Liver (tissue), 9 donors: ENCODE data around the gene RPUSD1. TPM values are rescaled to one million over a fixed set of nuclear protein-coding genes. Genes with fewer than 3 reads are reported as not detected.
"Not testable (repeated sequence)": the region's sequence is repeated elsewhere in the genome, so short reads cannot be mapped to it uniquely, and the experiment has no call there.

Experiments
- DNase-seq: peaks from one replicate; pipeline ENCODE4 v3.0.0-alpha.2; 2017; ENCODE audit warnings: low spot score
- H3K27ac ChIP-seq, 2 donors: one replicate each; pipeline ENCODE4 v1.7.0; 2013; ENCODE audit warnings: inconsistent platforms in 2 of 2, low read length in 2 of 2, control low read depth in 1 of 2, low read depth in 1 of 2, mild to moderate bottlenecking in 1 of 2
- H3K27me3 ChIP-seq, 4 donors: one replicate each; pipeline versions ENCODE4 v1.6.1 to v1.7.0; 2013; ENCODE audit warnings: low read length in 3 of 4, inconsistent platforms in 1 of 4, mild to moderate bottlenecking in 1 of 4, moderate library complexity in 1 of 4; ENCODE audit not compliant: control insufficient read depth in 4 of 4, insufficient read depth in 4 of 4
- H3K36me3 ChIP-seq, 4 donors: one replicate each; pipeline versions ENCODE4 v1.6.1 to v1.7.0; 2013; ENCODE audit warnings: low read length in 3 of 4, mild to moderate bottlenecking in 3 of 4, low read depth in 1 of 4, moderate library complexity in 1 of 4; ENCODE audit not compliant: control insufficient read depth in 4 of 4, insufficient read depth in 3 of 4
- H3K4me1 ChIP-seq, 4 donors: one replicate each; pipeline versions ENCODE4 v1.6.1 to v1.7.0; 2013; ENCODE audit warnings: low read length in 3 of 4, mild to moderate bottlenecking in 3 of 4, moderate library complexity in 1 of 4; ENCODE audit not compliant: control insufficient read depth in 4 of 4, insufficient read depth in 4 of 4
- H3K4me3 ChIP-seq, 3 donors: one replicate each; pipeline versions ENCODE4 v1.6.1 to v1.7.0; 2013; ENCODE audit warnings: low read length in 3 of 3, control low read depth in 1 of 3, low read depth in 1 of 3, mild to moderate bottlenecking in 1 of 3
- H3K9ac ChIP-seq, 2 donors: one replicate each; pipeline ENCODE4 v1.7.0; 2013; ENCODE audit warnings: low read length in 2 of 2, mild to moderate bottlenecking in 2 of 2, moderate library complexity in 2 of 2, control low read depth in 1 of 2, low read depth in 1 of 2
- H3K9me3 ChIP-seq, 4 donors: one replicate each; pipeline versions ENCODE4 v1.6.1 to v1.7.0; 2013; ENCODE audit warnings: low read length in 3 of 4; ENCODE audit not compliant: control insufficient read depth in 4 of 4
- CTCF ChIP-seq: fragments of 150-350 bp; IDR thresholded peaks from 2 replicates; pipeline ENCODE4 v1.5.1; 2017; ENCODE audit warnings: improper control_type of control experiment, low read depth, low read length; ENCODE audit not compliant: missing input control
- EGR1 ChIP-seq, 2 donors: IDR thresholded peaks; 2 replicates each; pipeline ENCODE4 v1.6.1; 2016 to 2018; ENCODE audit warnings: antibody characterized with exemption in 2 of 2, low read depth in 2 of 2
- FOXA2 ChIP-seq: IDR thresholded peaks from 2 replicates; pipeline ENCODE4 v1.6.1; 2016; ENCODE audit warnings: antibody characterized with exemption
- GABPA ChIP-seq, 2 donors: IDR thresholded peaks in 1 of 2; conservative IDR thresholded peaks in 1 of 2; 2 replicates each; pipeline ENCODE4 v1.6.1; 2016; ENCODE audit warnings: antibody characterized with exemption in 2 of 2, mild to moderate bottlenecking in 1 of 2, moderate library complexity in 1 of 2
- MAX ChIP-seq: IDR thresholded peaks from 2 replicates; pipeline ENCODE4 v1.6.1; 2016; ENCODE audit warnings: antibody characterized with exemption
- NR2F2 ChIP-seq: IDR thresholded peaks from 2 replicates; pipeline ENCODE4 v1.6.1; 2016; ENCODE audit warnings: antibody characterized with exemption
- RXRA ChIP-seq, 2 donors: IDR thresholded peaks; 2 replicates each; pipeline ENCODE4 v1.6.1; 2017 to 2018; ENCODE audit warnings: antibody characterized with exemption in 2 of 2, mild to moderate bottlenecking in 1 of 2
- SP1 ChIP-seq: IDR thresholded peaks from 2 replicates; pipeline ENCODE4 v1.6.1; 2018; ENCODE audit warnings: antibody characterized with exemption, mild to moderate bottlenecking
- TAF1 ChIP-seq: conservative IDR thresholded peaks from 2 replicates; pipeline ENCODE4 v1.6.1; 2016; ENCODE audit warnings: antibody characterized with exemption, mild to moderate bottlenecking
- YY1 ChIP-seq: IDR thresholded peaks from 2 replicates; pipeline ENCODE4 v1.6.1; 2016; ENCODE audit warnings: antibody characterized with exemption, mild to moderate bottlenecking
- WGBS: extraction: QIAGEN DNeasy Blood & Tissue Kit; methylation state at CpG from one replicate; pipeline ENCODE4 v1.1.7; 2013; 5-methylcytosine and 5-hydroxymethylcytosine counted together
- polyA plus RNA-seq, 2 donors: library from polyadenylated mRNA; stranded (reverse) in 1 of 2; unstranded in 1 of 2; fragments of 200-250 nt in 1 of 2; fragments of >200 nt in 1 of 2; fragmentation: Nextera tagmentation in 1 of 2; extraction: Ambion mirVana in 1 of 2; gene quantifications; one replicate each; pipeline versions ENCODE4 v1.2.1 to v1.2.3, GENCODE V29; 2013 to 2015
- total RNA-seq, 2 donors: library from RNA; depleted of rRNA; stranded (reverse); fragments of >200 nt; gene quantifications; one replicate each; pipeline ENCODE4 v1.2.3, GENCODE V29; 2014
- TF ChIP-seq, protein P1 (sequence below): IDR thresholded peaks from 2 replicates; pipeline ENCODE4 v1.6.1; 2016; ENCODE audit warnings: antibody characterized with exemption
- TF ChIP-seq, protein P2 (sequence below): IDR thresholded peaks from 2 replicates; pipeline ENCODE4 v1.6.1; 2016; ENCODE audit warnings: antibody characterized with exemption, mild to moderate bottlenecking
- donor health status: healthy.
- donor health status: healthy.
- donor health status: healthy.
- donor health status: healthy.
- donor health status: healthy.

The RPUSD1 gene
- total RNA-seq (1 to 10 TPM; 8.2 to 9.7 TPM), polyA plus RNA-seq (10 to 100 TPM in 1 of 2 donors, 1 to 10 TPM in 1; 4.5 to 10.7 TPM)

- Histone ChIP-seq H3K36me3 (peaks cover 0 to 3% (median 0%) of the 10 kb centered on the region in 4 donors), H3K9me3 (no peaks in the 10 kb centered on the region), H3K4me3 (peak within 1 kb of the TSS; percentile 81 to 97 (median 92)), H3K27ac (peak within 1 kb of the TSS in 1 of 2 donors; percentile 8), H3K4me1 (peaks cover 6 to 21% (median 18%) of the 10 kb centered on the region in 4 donors), H3K27me3 (no peaks in the 10 kb centered on the region), H3K9ac (peak within 1 kb of the TSS; percentile 59 to 71)
- TF ChIP-seq MAX (no peak), SP1 (no peak), TAF1 (no peak), RXRA (IDR thresholded peaks at IDR 0.05) (no peak), NR2F2 (no peak), CTCF (no peak)
- TF ChIP-seq, protein P1, sequence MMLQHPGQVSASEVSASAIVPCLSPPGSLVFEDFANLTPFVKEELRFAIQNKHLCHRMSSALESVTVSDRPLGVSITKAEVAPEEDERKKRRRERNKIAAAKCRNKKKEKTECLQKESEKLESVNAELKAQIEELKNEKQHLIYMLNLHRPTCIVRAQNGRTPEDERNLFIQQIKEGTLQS: no peak
- peak; percentile 44 for DNase-seq
- under 1% methylated on average over 45 of the region's 45 CpGs for WGBS
These were observed at the start of gene RPUSD1 for GRCh38 chr16:787978-788398. TSS of gene RPUSD1 (minus strand) at chr16:788381. CDS start at chr16:787737, 644 bp downstream.

DNA sequence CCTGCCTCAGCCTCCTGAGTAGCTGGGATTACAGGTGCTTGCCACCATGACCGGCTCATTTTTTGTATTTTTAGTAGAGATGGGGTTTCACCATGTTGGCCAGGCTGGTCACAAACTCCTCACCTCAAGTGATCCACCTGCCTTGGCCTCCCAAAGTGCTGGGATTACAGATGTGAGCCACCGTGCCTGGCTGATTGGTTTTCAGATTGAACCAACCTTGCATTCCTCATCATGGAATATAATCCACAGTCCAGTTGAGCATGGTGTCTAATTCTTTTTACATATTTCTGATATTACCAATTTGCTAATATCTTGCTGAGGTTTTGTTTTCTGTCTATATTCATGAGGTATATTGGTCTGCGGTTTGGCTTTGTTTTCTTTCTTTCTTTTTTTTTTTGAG is 48.6 kb upstream of the RPUSD1 start:
- H3K27ac ChIP-seq, H3K9ac ChIP-seq, H3K36me3 ChIP-seq, DNase-seq, H3K27me3 ChIP-seq, H3K4me1 ChIP-seq, H3K4me3 ChIP-seq: not testable (repeated sequence)
- 91% methylated on average over 3 of the region's 3 CpGs for WGBS
- H3K9me3 ChIP-seq: peaks cover 0 to 13% (median 10%) of the 10 kb centered on the region in 4 donors

DNA sequence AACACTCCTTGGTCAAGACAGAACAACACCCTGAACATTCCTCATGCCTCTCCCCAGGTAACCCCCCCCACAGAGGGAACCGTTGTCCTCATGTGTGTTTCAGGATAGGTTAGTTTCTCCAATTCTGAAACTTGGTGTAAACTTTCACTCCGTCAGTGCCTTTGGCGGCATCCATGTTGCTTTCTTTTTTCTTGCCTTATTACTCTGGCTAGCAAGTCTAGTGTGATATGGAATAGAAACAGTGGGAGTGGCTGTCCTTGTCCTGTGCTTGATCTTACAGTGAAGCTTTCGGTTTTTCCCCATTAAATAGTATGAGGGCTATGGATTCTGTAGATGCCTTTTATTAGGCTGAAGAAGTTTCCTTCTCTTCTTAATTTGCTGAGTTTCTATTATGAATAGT is 48.0 kb upstream of the RPUSD1 start:
- TF ChIP-seq, protein P2, sequence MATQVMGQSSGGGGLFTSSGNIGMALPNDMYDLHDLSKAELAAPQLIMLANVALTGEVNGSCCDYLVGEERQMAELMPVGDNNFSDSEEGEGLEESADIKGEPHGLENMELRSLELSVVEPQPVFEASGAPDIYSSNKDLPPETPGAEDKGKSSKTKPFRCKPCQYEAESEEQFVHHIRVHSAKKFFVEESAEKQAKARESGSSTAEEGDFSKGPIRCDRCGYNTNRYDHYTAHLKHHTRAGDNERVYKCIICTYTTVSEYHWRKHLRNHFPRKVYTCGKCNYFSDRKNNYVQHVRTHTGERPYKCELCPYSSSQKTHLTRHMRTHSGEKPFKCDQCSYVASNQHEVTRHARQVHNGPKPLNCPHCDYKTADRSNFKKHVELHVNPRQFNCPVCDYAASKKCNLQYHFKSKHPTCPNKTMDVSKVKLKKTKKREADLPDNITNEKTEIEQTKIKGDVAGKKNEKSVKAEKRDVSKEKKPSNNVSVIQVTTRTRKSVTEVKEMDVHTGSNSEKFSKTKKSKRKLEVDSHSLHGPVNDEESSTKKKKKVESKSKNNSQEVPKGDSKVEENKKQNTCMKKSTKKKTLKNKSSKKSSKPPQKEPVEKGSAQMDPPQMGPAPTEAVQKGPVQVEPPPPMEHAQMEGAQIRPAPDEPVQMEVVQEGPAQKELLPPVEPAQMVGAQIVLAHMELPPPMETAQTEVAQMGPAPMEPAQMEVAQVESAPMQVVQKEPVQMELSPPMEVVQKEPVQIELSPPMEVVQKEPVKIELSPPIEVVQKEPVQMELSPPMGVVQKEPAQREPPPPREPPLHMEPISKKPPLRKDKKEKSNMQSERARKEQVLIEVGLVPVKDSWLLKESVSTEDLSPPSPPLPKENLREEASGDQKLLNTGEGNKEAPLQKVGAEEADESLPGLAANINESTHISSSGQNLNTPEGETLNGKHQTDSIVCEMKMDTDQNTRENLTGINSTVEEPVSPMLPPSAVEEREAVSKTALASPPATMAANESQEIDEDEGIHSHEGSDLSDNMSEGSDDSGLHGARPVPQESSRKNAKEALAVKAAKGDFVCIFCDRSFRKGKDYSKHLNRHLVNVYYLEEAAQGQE: no peak
- TF ChIP-seq GABPA (IDR thresholded peaks at IDR 0.05 in 1 of 2, conservative IDR thresholded peaks at IDR 0.05 in 1 of 2) (no peak), YY1 (no peak), NR2F2 (no peak), RXRA (IDR thresholded peaks at IDR 0.05) (no peak), EGR1 (IDR thresholded peaks at IDR 0.05; ENCODE audit: low read depth in 2 of 2) (no peak), CTCF (no peak), SP1 (no peak), TAF1 (no peak), FOXA2 (no peak)
- H3K27me3 ChIP-seq: no peaks in the 10 kb centered on the region
- WGBS: 83% methylated on average over 4 of the region's 4 CpGs
- H3K9ac ChIP-seq: no peak overlapping the region
- H3K9me3 ChIP-seq: peaks cover 0 to 13% (median 10%) of the 10 kb centered on the region in 4 donors
- no peaks in the 10 kb centered on the region for H3K36me3 ChIP-seq
- H3K4me1 ChIP-seq: no peaks in the 10 kb centered on the region
- no peak overlapping the region for H3K27ac ChIP-seq
- H3K4me3 ChIP-seq: no peak overlapping the region
- DNase-seq: no peak
